Neural cell (in vitro differentiated cells): Measurements from ENCODE around the gene PLP2. TPM values are rescaled to one million over a fixed set of nuclear protein-coding genes. Genes with fewer than 3 reads are reported as not detected.

Experiments
- H2AFZ ChIP-seq: fragments of 200-600, 300-800 bp; sonication (generic), shearing (Covaris generic); 2 replicates; pipeline ENCODE4 v1.6.0; 2014; ENCODE audit warnings: low read depth, mild to moderate bottlenecking, antibody characterized with exemption, low read length, moderate library complexity
- H3F3A ChIP-seq: fragments of 200-600 bp; shearing (Covaris generic); 2 replicates; pipeline ENCODE4 v1.6.1; 2016; ENCODE audit warnings: mild to moderate bottlenecking, moderate library complexity, mixed read lengths, antibody characterized with exemption, low read length; ENCODE audit not compliant: insufficient read depth, poor library complexity, severe bottlenecking
- H3K27ac ChIP-seq: fragments of 200-600, 300-800 bp; sonication (generic), shearing (Covaris generic); 2 replicates; pipeline ENCODE4 v1.5.1; 2014; ENCODE audit warnings: mild to moderate bottlenecking, low read length, moderate library complexity
- H3K27me3 ChIP-seq: fragments of 300-800, 200-600 bp; sonication (generic), shearing (Covaris generic); 2 replicates; pipeline ENCODE4 v1.6.0; 2014; ENCODE audit warnings: mild to moderate bottlenecking, low read depth, low read length, moderate library complexity; ENCODE audit not compliant: insufficient read depth
- H3K36me3 ChIP-seq: fragments of 300-800, 200-600 bp; sonication (generic), shearing (Covaris generic); 2 replicates; pipeline ENCODE4 v1.5.1; 2014; ENCODE audit warnings: mild to moderate bottlenecking, antibody characterized with exemption, low read length, moderate library complexity; ENCODE audit not compliant: insufficient read depth
- H3K4me2 ChIP-seq: fragments of 300-800, 200-600 bp; sonication (generic), shearing (Covaris generic); 2 replicates; pipeline ENCODE4 v1.6.0; 2014; ENCODE audit warnings: mild to moderate bottlenecking, low read length
- H3K4me3 ChIP-seq: fragments of 300-800, 200-600 bp; sonication (generic), shearing (Covaris generic); 2 replicates; pipeline ENCODE4 v1.5.1; 2014; ENCODE audit warnings: mild to moderate bottlenecking, low read length, moderate library complexity
- H3K79me2 ChIP-seq: fragments of 200-600 bp; shearing (Covaris generic); replicated peaks from 2 replicates; pipeline ENCODE4 v1.6.0; 2014; ENCODE audit warnings: mild to moderate bottlenecking, low read length, moderate library complexity; ENCODE audit not compliant: insufficient read depth
- H3K9ac ChIP-seq: fragments of 300-800, 200-600 bp; sonication (generic), shearing (Covaris generic); 2 replicates; pipeline ENCODE4 v1.6.1; 2016; ENCODE audit warnings: mild to moderate bottlenecking, low read length, mixed read lengths
- H3K9me2 ChIP-seq: fragments of 200-600 bp; shearing (Covaris generic); 2 replicates; pipeline ENCODE4 v1.6.1; 2016; ENCODE audit warnings: mild to moderate bottlenecking, low read length, mixed read lengths; ENCODE audit not compliant: insufficient read depth
- H3K9me3 ChIP-seq: fragments of 200-600, 300-800 bp; sonication (generic), shearing (Covaris generic); 2 replicates; pipeline ENCODE4 v1.6.1; 2016; ENCODE audit warnings: mild to moderate bottlenecking, mixed run types, low read length, moderate library complexity, mixed read lengths
- H4K20me1 ChIP-seq: fragments of 200-600 bp; shearing (Covaris generic); 2 replicates; pipeline ENCODE4 v1.6.1; 2016; ENCODE audit warnings: mild to moderate bottlenecking, mixed run types; ENCODE audit not compliant: insufficient read depth
- CTCF ChIP-seq: fragments of 450-650 bp; IDR thresholded peaks from 2 replicates; pipeline ENCODE4 v1.5.1; 2014; ENCODE audit warnings: antibody characterized with exemption, mild to moderate bottlenecking, moderate library complexity; ENCODE audit not compliant: poor library complexity, severe bottlenecking
- EP300 ChIP-seq: fragments of 450-650 bp; conservative IDR thresholded peaks from 2 replicates; pipeline ENCODE4 v1.6.1; 2014; ENCODE audit warnings: antibody characterized with exemption, mild to moderate bottlenecking, moderate library complexity; ENCODE audit not compliant: poor library complexity, severe bottlenecking
- MXI1 ChIP-seq: fragments of 450-650 bp; conservative IDR thresholded peaks from 2 replicates; pipeline ENCODE4 v1.6.1; 2014; ENCODE audit warnings: antibody characterized with exemption, mild to moderate bottlenecking; ENCODE audit not compliant: poor library complexity, severe bottlenecking
- POLR2AphosphoS5 ChIP-seq: IDR thresholded peaks from 2 replicates; pipeline ENCODE4 v1.6.1; 2012
- RAD21 ChIP-seq: fragments of 450-650 bp; conservative IDR thresholded peaks from 2 replicates; pipeline ENCODE4 v1.6.1; 2014; ENCODE audit warnings: antibody characterized with exemption, mild to moderate bottlenecking, moderate library complexity
- REST ChIP-seq: IDR thresholded peaks from 2 replicates; pipeline ENCODE4 v1.6.1; 2012; ENCODE audit warnings: borderline replicate concordance
- SMC3 ChIP-seq: fragments of 450-650 bp; conservative IDR thresholded peaks from 2 replicates; pipeline ENCODE4 v1.6.1; 2014; ENCODE audit warnings: antibody characterized with exemption, mild to moderate bottlenecking, moderate library complexity; ENCODE audit not compliant: poor library complexity
- TAF1 ChIP-seq: IDR thresholded peaks from 2 replicates; pipeline ENCODE4 v1.6.1; 2012; ENCODE audit warnings: low read depth
- polyA plus RNA-seq: library from polyadenylated mRNA; depleted of rRNA; stranded (reverse); fragments of >200 nt; gene quantifications from 2 replicates; pipeline ENCODE4 v1.2.3, GENCODE V29; 2014

Gene PLP2
- polyA plus RNA-seq, 1 donor from 2014 or later: not detected

GRCh38 chrX:49198540-49199314, 27.0 kb downstream of the PLP2 start:
- Histone ChIP-seq H2AFZ (no peak overlapping the region), H4K20me1 (no peaks in the 10 kb centered on the region), H3K27ac (peak overlapping the region; percentile 85), H3K79me2 (peaks cover 9% of the 10 kb centered on the region), H3K27me3 (no peaks in the 10 kb centered on the region), H3K9me3 (no peaks in the 10 kb centered on the region), H3K4me3 (peak overlapping the region; percentile 81), H3K9me2 (no peaks in the 10 kb centered on the region), H3F3A (no peaks in the 10 kb centered on the region), H3K36me3 (no peaks in the 10 kb centered on the region), H3K4me2 (peak overlapping the region; percentile 76), H3K9ac (peak overlapping the region; percentile 93)
- no peak for TF ChIP-seq TAF1
- no peak for TF ChIP-seq REST

GRCh38 chrX:49199315-49199595, 27.6 kb downstream of the PLP2 start:
- no peak overlapping the region for H2AFZ ChIP-seq
- no peak for TF ChIP-seq TAF1
- no peak for TF ChIP-seq MXI1
- no peak for TF ChIP-seq SMC3
- no peak for TF ChIP-seq POLR2AphosphoS5
- no peak for TF ChIP-seq RAD21
- TF ChIP-seq CTCF: no peak
- TF ChIP-seq EP300: no peak
- H3K79me2 ChIP-seq: peaks cover 9% of the 10 kb centered on the region
- no peaks in the 10 kb centered on the region for H3K36me3 ChIP-seq
- peak overlapping the region; percentile 85 for H3K27ac ChIP-seq
- peak overlapping the region; percentile 81 for H3K4me3 ChIP-seq
- no peaks in the 10 kb centered on the region for H3K9me2 ChIP-seq
- H4K20me1 ChIP-seq: no peaks in the 10 kb centered on the region
- no peaks in the 10 kb centered on the region for H3K9me3 ChIP-seq
- no peaks in the 10 kb centered on the region for H3F3A ChIP-seq
- H3K27me3 ChIP-seq: no peaks in the 10 kb centered on the region
- H3K9ac ChIP-seq: peak overlapping the region; percentile 93
- peak overlapping the region; percentile 76 for H3K4me2 ChIP-seq
